NCI-H2107 treated with DMSO at 0.1 percent for 48 hours (cell line): ENCODE measurements around the gene CEP120.

Source experiments
- DNase-seq: peaks from one replicate; lab custom pipeline; 2025; ENCODE audit not compliant: unreplicated experiment; lab: John Stamatoyannopoulos, UW

Gene CEP120

GRCh38 chr5:123304777-123305316, 118.4 kb downstream of the CEP120 start:
- DNase-seq: no peak

GRCh38 chr5:123303802-123304201, 119.4 kb downstream of the CEP120 start:
- no peak for DNase-seq

- no peak for DNase-seq
Observed at GRCh38 chr5:123300266-123300665, 122.9 kb downstream of the CEP120 start.

GRCh38 chr5:123299136-123299535, 124.1 kb downstream of the CEP120 start:
- DNase-seq: no peak

GRCh38 chr5:123298335-123299030, 124.7 kb downstream of the CEP120 start:
- DNase-seq: no peak

GRCh38 chr5:123297866-123298265, 125.3 kb downstream of the CEP120 start:
- DNase-seq: no peak

GRCh38 chr5:123297198-123297831, 125.9 kb downstream of the CEP120 start:
- no peak for DNase-seq
